ENCODE measurements around the gene PLEKHM3. TPM values are rescaled to one million over a fixed set of nuclear protein-coding genes. Genes with fewer than 3 reads are reported as not detected.

The PLEKHM3 gene
- total RNA-seq, 1 donor, result 23.5 TPM

GRCh38 chr2:207791579-207792243, 233.6 kb downstream of the PLEKHM3 start:
- H3K9me3 ChIP-seq (ENCODE audit: low read depth, low read length), result no peaks in the 10 kb centered on the region
- H3K4me3 ChIP-seq (ENCODE audit: insufficient read depth, low read length), result no peak overlapping the region
- no peaks in the 10 kb centered on the region for H3K79me2 ChIP-seq (ENCODE audit: insufficient read depth, low read length)
- no peaks in the 10 kb centered on the region for H3K27me3 ChIP-seq (ENCODE audit: insufficient read depth, low read length)
- no peak overlapping the region for H3K4me2 ChIP-seq (ENCODE audit: insufficient read depth, low read length)
- H3K27ac ChIP-seq (ENCODE audit: low read depth, low read length), result no peak overlapping the region
- TF ChIP-seq CTCF (IDR thresholded peaks at IDR 0.05; ENCODE audit: extremely low read depth, low read depth, low read length), result no peak
- H3K36me3 ChIP-seq (ENCODE audit: insufficient read depth, low read length), result no peaks in the 10 kb centered on the region
- H4K20me1 ChIP-seq (ENCODE audit: insufficient read depth, low read length), result no peaks in the 10 kb centered on the region
- H2AFZ ChIP-seq (ENCODE audit: low read length), result no peak overlapping the region
- peaks cover 5% of the 10 kb centered on the region for H3K4me1 ChIP-seq (ENCODE audit: insufficient read depth, low read length)
- no peak for DNase-seq (ENCODE audit: insufficient read length, low spot score, missing footprints)

DNA sequence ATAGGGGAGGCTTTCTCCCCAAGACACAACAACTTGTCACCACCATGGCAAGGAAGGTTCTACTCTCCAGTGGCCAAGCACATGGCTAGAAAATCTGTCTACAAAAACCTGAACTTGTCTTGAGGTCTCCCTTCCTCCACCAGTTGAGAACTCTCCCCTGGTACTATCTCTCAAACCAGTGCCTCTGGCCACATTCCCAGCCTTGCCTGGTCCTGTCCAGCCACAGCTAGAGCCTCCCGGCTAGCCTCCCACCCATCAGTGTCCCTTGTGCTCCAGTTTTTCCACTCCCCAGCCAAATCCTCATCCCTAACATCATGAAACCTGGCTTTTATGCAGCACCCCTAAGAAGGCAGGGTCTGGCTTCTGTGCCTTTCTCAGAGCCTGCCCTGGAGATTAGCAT, 234.4 kb downstream of the PLEKHM3 start:
- Histone ChIP-seq H3K27me3 (ENCODE audit: insufficient read depth, low read length) (no peaks in the 10 kb centered on the region), H2AFZ (ENCODE audit: low read length) (peak overlapping the region; percentile 40), H3K4me2 (ENCODE audit: insufficient read depth, low read length) (no peak overlapping the region), H3K4me3 (ENCODE audit: insufficient read depth, low read length) (no peak overlapping the region), H3K4me1 (ENCODE audit: insufficient read depth, low read length) (peaks cover 5% of the 10 kb centered on the region), H4K20me1 (ENCODE audit: insufficient read depth, low read length) (no peaks in the 10 kb centered on the region), H3K36me3 (ENCODE audit: insufficient read depth, low read length) (no peaks in the 10 kb centered on the region), H3K79me2 (ENCODE audit: insufficient read depth, low read length) (no peaks in the 10 kb centered on the region), H3K27ac (ENCODE audit: low read depth, low read length) (no peak overlapping the region), H3K9me3 (ENCODE audit: low read depth, low read length) (no peaks in the 10 kb centered on the region)
- no peak for TF ChIP-seq CTCF (IDR thresholded peaks at IDR 0.05; ENCODE audit: extremely low read depth, low read depth, low read length)
- DNase-seq (ENCODE audit: insufficient read length, low spot score, missing footprints), result no peak

DNA sequence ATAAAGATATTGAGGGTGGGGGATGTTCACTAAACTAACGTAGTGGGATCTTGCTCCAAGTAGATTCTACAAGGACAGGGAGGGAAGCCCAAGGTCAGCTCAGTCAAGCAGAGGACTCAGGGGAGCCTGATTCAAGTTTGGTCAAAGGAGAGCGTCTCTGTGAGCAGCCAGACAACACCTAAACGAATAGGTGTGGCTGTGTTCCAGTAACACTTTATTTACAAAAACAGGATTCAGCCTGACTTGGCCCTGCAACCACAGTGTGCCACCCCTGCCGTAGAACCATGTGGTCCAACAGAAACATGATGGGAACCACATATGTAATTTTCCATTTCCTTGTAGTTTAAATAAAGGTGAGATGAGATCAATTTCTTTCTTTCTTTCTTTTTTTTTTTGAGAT, 237.5 kb downstream of the PLEKHM3 start:
- no peak overlapping the region for H3K4me3 ChIP-seq (ENCODE audit: insufficient read depth, low read length)
- DNase-seq (ENCODE audit: insufficient read length, low spot score, missing footprints), result no peak
- no peaks in the 10 kb centered on the region for H3K36me3 ChIP-seq (ENCODE audit: insufficient read depth, low read length)
- TF ChIP-seq CTCF (IDR thresholded peaks at IDR 0.05; ENCODE audit: extremely low read depth, low read depth, low read length), result no peak
- peaks cover 5% of the 10 kb centered on the region for H3K4me1 ChIP-seq (ENCODE audit: insufficient read depth, low read length)
- no peak overlapping the region for H3K27ac ChIP-seq (ENCODE audit: low read depth, low read length)
- H2AFZ ChIP-seq (ENCODE audit: low read length), result no peak overlapping the region
- no peaks in the 10 kb centered on the region for H3K79me2 ChIP-seq (ENCODE audit: insufficient read depth, low read length)
- no peaks in the 10 kb centered on the region for H3K9me3 ChIP-seq (ENCODE audit: low read depth, low read length)
- no peaks in the 10 kb centered on the region for H3K27me3 ChIP-seq (ENCODE audit: insufficient read depth, low read length)
- H3K4me2 ChIP-seq (ENCODE audit: insufficient read depth, low read length), result no peak overlapping the region
- no peaks in the 10 kb centered on the region for H4K20me1 ChIP-seq (ENCODE audit: insufficient read depth, low read length)

DNA sequence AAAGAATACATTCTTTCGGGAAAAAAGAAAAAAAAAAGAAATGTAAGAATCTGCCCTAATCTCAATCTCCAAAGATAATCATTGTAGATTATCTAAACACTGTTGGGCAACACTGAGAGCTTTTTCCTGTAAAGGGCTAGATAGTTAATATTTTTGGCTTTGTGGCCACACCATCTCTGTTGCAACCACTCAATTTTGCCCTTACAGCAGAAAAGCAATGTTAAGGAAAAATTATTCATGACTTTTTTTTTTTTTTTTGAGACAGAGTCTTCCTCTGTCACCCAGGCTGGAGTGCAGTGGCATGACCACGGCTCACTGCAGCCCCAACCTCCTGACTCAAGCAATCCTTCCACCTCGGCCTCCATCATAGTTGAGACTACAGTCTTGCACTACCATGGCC, 238.3 kb downstream of the PLEKHM3 start:
- no peaks in the 10 kb centered on the region for H3K9me3 ChIP-seq (ENCODE audit: low read depth, low read length)
- no peaks in the 10 kb centered on the region for H3K27me3 ChIP-seq (ENCODE audit: insufficient read depth, low read length)
- peaks cover 5% of the 10 kb centered on the region for H3K4me1 ChIP-seq (ENCODE audit: insufficient read depth, low read length)
- H2AFZ ChIP-seq (ENCODE audit: low read length), result no peak overlapping the region
- no peaks in the 10 kb centered on the region for H3K36me3 ChIP-seq (ENCODE audit: insufficient read depth, low read length)
- no peak overlapping the region for H3K27ac ChIP-seq (ENCODE audit: low read depth, low read length)
- no peak for TF ChIP-seq CTCF (IDR thresholded peaks at IDR 0.05; ENCODE audit: extremely low read depth, low read depth, low read length)
- H3K4me3 ChIP-seq (ENCODE audit: insufficient read depth, low read length), result no peak overlapping the region
- DNase-seq (ENCODE audit: insufficient read length, low spot score, missing footprints), result no peak
- no peaks in the 10 kb centered on the region for H3K79me2 ChIP-seq (ENCODE audit: insufficient read depth, low read length)
- no peak overlapping the region for H3K4me2 ChIP-seq (ENCODE audit: insufficient read depth, low read length)
- no peaks in the 10 kb centered on the region for H4K20me1 ChIP-seq (ENCODE audit: insufficient read depth, low read length)
